GM18517 (cell line): ENCODE measurements around the gene TNRC6A.

Experiments
- ATAC-seq: cut with Tn5 transposase; IDR thresholded peaks from one replicate; pipeline ENCODE4 v1.9.1; 2021; ENCODE audit warnings: mild to moderate bottlenecking, moderate library complexity; ENCODE audit not compliant: unreplicated experiment

The TNRC6A gene

GRCh38 chr16:24755201-24755874 is 25.9 kb downstream of the TNRC6A start:
- ATAC-seq: no peak

GRCh38 chr16:24758373-24758772 is 28.9 kb downstream of the TNRC6A start:
- no peak for ATAC-seq

- no peak for ATAC-seq
Measured at GRCh38 chr16:24759006-24759405, 29.6 kb downstream of the TNRC6A start.

- ATAC-seq: no peak
Measured at GRCh38 chr16:24761526-24761925, 32.1 kb downstream of the TNRC6A start.

GRCh38 chr16:24764916-24765315 is 35.5 kb downstream of the TNRC6A start:
- ATAC-seq: no peak

- no peak for ATAC-seq
Measured at GRCh38 chr16:24766057-24766456, 36.6 kb downstream of the TNRC6A start.

GRCh38 chr16:24769806-24770205 is 40.4 kb downstream of the TNRC6A start:
- no peak for ATAC-seq

- ATAC-seq: no peak
Measured at GRCh38 chr16:24771132-24771778, 41.8 kb downstream of the TNRC6A start.

- no peak for ATAC-seq
Measured at GRCh38 chr16:24771779-24772157, 42.3 kb downstream of the TNRC6A start.

GRCh38 chr16:24773771-24774427 is 44.4 kb downstream of the TNRC6A start:
- no peak for ATAC-seq

- ATAC-seq: no peak
Measured at GRCh38 chr16:24774510-24774909, 45.1 kb downstream of the TNRC6A start.

- no peak for ATAC-seq
Measured at GRCh38 chr16:24775455-24775854, 46.0 kb downstream of the TNRC6A start.

GRCh38 chr16:24776501-24777220 is 47.2 kb downstream of the TNRC6A start:
- ATAC-seq: no peak

GRCh38 chr16:24778671-24779070 is 49.2 kb downstream of the TNRC6A start:
- ATAC-seq: no peak

- ATAC-seq: no peak
Measured at GRCh38 chr16:24781256-24781655, 51.8 kb downstream of the TNRC6A start.

GRCh38 chr16:24784121-24784520 is 54.7 kb downstream of the TNRC6A start:
- ATAC-seq: no peak

GRCh38 chr16:24789881-24790280 is 60.4 kb downstream of the TNRC6A start:
- ATAC-seq: no peak

GRCh38 chr16:24800586-24800985 is 71.1 kb downstream of the TNRC6A start:
- ATAC-seq: no peak

- ATAC-seq: no peak
Measured at GRCh38 chr16:24801761-24802302, 72.4 kb downstream of the TNRC6A start.

GRCh38 chr16:24805484-24805883 is 76.0 kb downstream of the TNRC6A start:
- ATAC-seq: no peak

GRCh38 chr16:24807301-24807700 is 77.8 kb downstream of the TNRC6A start:
- no peak for ATAC-seq
